Mucosa of descending colon (tissue), 3 donors: ENCODE data around the gene MRPL19. TPM values are rescaled to one million over a fixed set of nuclear protein-coding genes. Genes with fewer than 3 reads are reported as not detected.

Source experiments
- ATAC-seq: fragments of 200-7000 bp; cut with Tn5 transposase; one replicate; pipeline ENCODE4 v1.9.1; 2020; ENCODE audit warnings: mild to moderate bottlenecking, moderate library complexity
- DNase-seq, 3 donors: peaks; one replicate each; pipeline ENCODE4 v3.0.0-alpha.2; 2020
- H3K36me3 ChIP-seq: fragments of 200-600 bp; one replicate; pipeline ENCODE4 v1.8.0; 2021; ENCODE audit warnings: low read depth, mild to moderate bottlenecking
- H3K4me1 ChIP-seq: fragments of 200-600 bp; one replicate; pipeline ENCODE4 v1.8.0; 2021; ENCODE audit warnings: low read depth, mild to moderate bottlenecking
- H3K4me3 ChIP-seq: fragments of 200-600 bp; one replicate; pipeline ENCODE4 v1.8.0; 2021; ENCODE audit warnings: mild to moderate bottlenecking
- H3K9me3 ChIP-seq: fragments of 200-600 bp; one replicate; pipeline ENCODE4 v1.8.0; 2021; ENCODE audit warnings: mild to moderate bottlenecking
- CTCF ChIP-seq: fragments of 200-600 bp; IDR thresholded peaks from one replicate; pipeline ENCODE4 v1.8.0; 2022; ENCODE audit warnings: antibody characterized with exemption, mild to moderate bottlenecking
- intact Hi-C, 2 donors: fragments of 100-400 bp; cut with DNase I in 1 of 2; cut with micrococcal nuclease in 1 of 2; formaldehyde crosslinking; loops; one replicate each; pipeline versions ENCODE4 v1.11.0 to v1.11.1; 2022; cut with DNase I, micrococcal nuclease
- total RNA-seq, 3 donors: library from RNA; stranded (reverse); fragmentation: NEBNext Ultra II Directional in 2 of 3; extraction: Animal tissue kit (Norgen Biotek cat#: 25700) in 2 of 3; gene quantifications; one replicate each; pipeline versions ENCODE4 v1.2.1 to v1.2.4, GENCODE V29; 2021 to 2023
- donor health status: DM: no; HTN: no; CAD: no; lungs with moderate emphysema.
- donor health status: DM: no; HTN: no; CAD: no.
- donor health status: DM: no; HTN: yes; CAD: no.

Gene MRPL19
- total RNA-seq, 3 donors from 2014 or later: 34.6 to 53.3 (median 45.1) TPM

- no peaks in the 10 kb centered on the region for H3K9me3 ChIP-seq
- no peak for TF ChIP-seq CTCF
- intact Hi-C loops: no loop called here
- no peak overlapping the region for H3K4me3 ChIP-seq
- H3K36me3 ChIP-seq: no peaks in the 10 kb centered on the region
- no peaks in the 10 kb centered on the region for H3K4me1 ChIP-seq
- no peak for DNase-seq
- ATAC-seq: no peak
These were observed 9.0 kb upstream of the MRPL19 start for GRCh38 chr2:75637568-75637967.

- DNase-seq (peak; percentile 49 to 72 (median 64)), ATAC-seq (peak; percentile 91)
- Histone ChIP-seq H3K9me3 (no peaks in the 10 kb centered on the region), H3K4me3 (no peak overlapping the region), H3K4me1 (no peaks in the 10 kb centered on the region), H3K36me3 (no peaks in the 10 kb centered on the region)
- intact Hi-C loops: no loop called here
- TF ChIP-seq CTCF: peak; percentile 86
These were observed 5.9 kb upstream of the MRPL19 start for GRCh38 chr2:75640621-75641121.

- intact Hi-C loops: no loop called here
- Histone ChIP-seq H3K9me3 (no peaks in the 10 kb centered on the region), H3K4me3 (no peak overlapping the region), H3K4me1 (peaks cover 4% of the 10 kb centered on the region), H3K36me3 (no peaks in the 10 kb centered on the region)
- no peak for TF ChIP-seq CTCF
- no peak for ATAC-seq
- DNase-seq: no peak
These were observed 5.0 kb upstream of the MRPL19 start for GRCh38 chr2:75641587-75641986.

GRCh38 chr2:75643980-75644379 lies 2.6 kb upstream of the MRPL19 start:
- no peak overlapping the region for H3K4me3 ChIP-seq
- no peaks in the 10 kb centered on the region for H3K9me3 ChIP-seq
- no peak for ATAC-seq
- intact Hi-C loops: no loop called here
- no peaks in the 10 kb centered on the region for H3K36me3 ChIP-seq
- no peak for DNase-seq
- peaks cover 4% of the 10 kb centered on the region for H3K4me1 ChIP-seq
- TF ChIP-seq CTCF: no peak

GRCh38 chr2:75645643-75646042 lies 940 bp upstream of the MRPL19 start:
- H3K4me3 ChIP-seq: no peak overlapping the region
- no peaks in the 10 kb centered on the region for H3K36me3 ChIP-seq
- peaks cover 4% of the 10 kb centered on the region for H3K4me1 ChIP-seq
- ATAC-seq: no peak
- no peak for TF ChIP-seq CTCF
- intact Hi-C loops: no loop called here
- DNase-seq: no peak
- H3K9me3 ChIP-seq: no peaks in the 10 kb centered on the region

GRCh38 chr2:75646090-75646582 lies 447 bp upstream of the MRPL19 start:
- ATAC-seq: no peak
- H3K4me1 ChIP-seq: peaks cover 4% of the 10 kb centered on the region
- intact Hi-C loops: no loop called here
- H3K36me3 ChIP-seq: no peaks in the 10 kb centered on the region
- no peaks in the 10 kb centered on the region for H3K9me3 ChIP-seq
- no peak overlapping the region for H3K4me3 ChIP-seq
- TF ChIP-seq CTCF: no peak
- peak in 1 of 3 donors; percentile 26 for DNase-seq
